ENCODE results near the gene C1orf105.

The C1orf105 gene

DNA sequence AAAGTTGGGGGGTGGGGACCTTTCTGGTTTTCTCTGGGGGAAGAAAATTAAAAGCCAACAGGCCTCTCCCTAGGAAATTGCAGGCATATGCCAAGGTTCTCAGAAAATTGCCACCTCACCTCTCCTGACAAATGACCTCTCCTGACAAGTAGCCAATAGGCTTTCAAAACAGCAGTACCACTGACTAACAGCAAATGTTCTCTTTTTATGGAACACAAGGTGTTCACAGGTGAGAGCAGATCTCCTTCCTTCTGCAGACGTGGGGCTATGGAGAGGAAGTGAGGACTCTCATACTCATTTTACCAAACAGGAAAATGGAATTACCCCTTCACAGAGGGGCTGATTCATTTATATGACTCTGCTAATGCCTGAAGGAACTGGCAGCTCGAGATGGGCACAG is 79.7 kb downstream of the C1orf105 start:
- H3K4me1 Mint-ChIP-seq = peaks cover 59% of the 10 kb centered on the region
- no peaks in the 10 kb centered on the region for H3K27me3 Mint-ChIP-seq (ENCODE audit: low read depth, poor library complexity)
- TF ChIP-seq, protein P1, sequence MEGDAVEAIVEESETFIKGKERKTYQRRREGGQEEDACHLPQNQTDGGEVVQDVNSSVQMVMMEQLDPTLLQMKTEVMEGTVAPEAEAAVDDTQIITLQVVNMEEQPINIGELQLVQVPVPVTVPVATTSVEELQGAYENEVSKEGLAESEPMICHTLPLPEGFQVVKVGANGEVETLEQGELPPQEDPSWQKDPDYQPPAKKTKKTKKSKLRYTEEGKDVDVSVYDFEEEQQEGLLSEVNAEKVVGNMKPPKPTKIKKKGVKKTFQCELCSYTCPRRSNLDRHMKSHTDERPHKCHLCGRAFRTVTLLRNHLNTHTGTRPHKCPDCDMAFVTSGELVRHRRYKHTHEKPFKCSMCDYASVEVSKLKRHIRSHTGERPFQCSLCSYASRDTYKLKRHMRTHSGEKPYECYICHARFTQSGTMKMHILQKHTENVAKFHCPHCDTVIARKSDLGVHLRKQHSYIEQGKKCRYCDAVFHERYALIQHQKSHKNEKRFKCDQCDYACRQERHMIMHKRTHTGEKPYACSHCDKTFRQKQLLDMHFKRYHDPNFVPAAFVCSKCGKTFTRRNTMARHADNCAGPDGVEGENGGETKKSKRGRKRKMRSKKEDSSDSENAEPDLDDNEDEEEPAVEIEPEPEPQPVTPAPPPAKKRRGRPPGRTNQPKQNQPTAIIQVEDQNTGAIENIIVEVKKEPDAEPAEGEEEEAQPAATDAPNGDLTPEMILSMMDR (IDR thresholded peaks at IDR 0.05) = no peak
- no peaks in the 10 kb centered on the region for H3K9me3 Mint-ChIP-seq
- H3K27ac Mint-ChIP-seq = no peak overlapping the region
- no peaks in the 10 kb centered on the region for H3K36me3 Mint-ChIP-seq (ENCODE audit: low read depth)
- no peak for DNase-seq
- no peak overlapping the region for H3K4me3 Mint-ChIP-seq

GRCh38 chr1:172507741-172508140 is 87.3 kb downstream of the C1orf105 start:
- no peaks in the 10 kb centered on the region for H3K36me3 Mint-ChIP-seq (ENCODE audit: low read depth)
- H3K27me3 Mint-ChIP-seq (ENCODE audit: low read depth, poor library complexity) = no peaks in the 10 kb centered on the region
- TF ChIP-seq, protein P1 (IDR thresholded peaks at IDR 0.05) = no peak
- no peak overlapping the region for H3K27ac Mint-ChIP-seq
- DNase-seq = no peak
- H3K4me3 Mint-ChIP-seq = no peak overlapping the region
- peaks cover 13% of the 10 kb centered on the region for H3K4me1 Mint-ChIP-seq
- no peaks in the 10 kb centered on the region for H3K9me3 Mint-ChIP-seq

- TF ChIP-seq, protein P1 (IDR thresholded peaks at IDR 0.05) = no peak
- H3K36me3 Mint-ChIP-seq (ENCODE audit: low read depth) = no peaks in the 10 kb centered on the region
- peaks cover 13% of the 10 kb centered on the region for H3K4me1 Mint-ChIP-seq
- no peak overlapping the region for H3K27ac Mint-ChIP-seq
- no peaks in the 10 kb centered on the region for H3K27me3 Mint-ChIP-seq (ENCODE audit: low read depth, poor library complexity)
- no peaks in the 10 kb centered on the region for H3K9me3 Mint-ChIP-seq
- no peak overlapping the region for H3K4me3 Mint-ChIP-seq
- no peak for DNase-seq
Measured at GRCh38 chr1:172510479-172510878, 90.0 kb downstream of the C1orf105 start.

DNA sequence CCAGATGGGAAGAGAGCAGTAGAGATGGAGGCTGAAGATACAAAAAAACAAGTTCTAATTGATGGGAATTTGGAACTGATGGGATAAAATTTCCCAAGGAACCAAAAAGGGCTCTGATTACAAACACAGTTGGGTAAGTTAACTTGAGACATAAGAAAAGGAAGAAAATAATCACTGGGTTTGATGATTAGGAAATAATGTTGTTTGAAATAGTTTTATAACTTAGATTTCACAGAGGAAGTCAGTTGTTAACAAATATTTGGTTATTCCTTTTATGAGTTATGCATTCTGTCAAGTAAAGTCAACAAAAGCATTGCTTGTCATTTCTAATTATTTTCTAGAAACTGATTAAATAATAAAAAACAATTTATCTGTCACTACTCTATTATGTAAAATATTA is 92.1 kb downstream of the C1orf105 start:
- no peaks in the 10 kb centered on the region for H3K27me3 Mint-ChIP-seq (ENCODE audit: low read depth, poor library complexity)
- H3K4me1 Mint-ChIP-seq = peaks cover 11% of the 10 kb centered on the region
- no peaks in the 10 kb centered on the region for H3K9me3 Mint-ChIP-seq
- TF ChIP-seq, protein P1 (IDR thresholded peaks at IDR 0.05) = no peak
- H3K4me3 Mint-ChIP-seq = no peak overlapping the region
- H3K27ac Mint-ChIP-seq = no peak overlapping the region
- H3K36me3 Mint-ChIP-seq (ENCODE audit: low read depth) = no peaks in the 10 kb centered on the region
- no peak for DNase-seq

DNA sequence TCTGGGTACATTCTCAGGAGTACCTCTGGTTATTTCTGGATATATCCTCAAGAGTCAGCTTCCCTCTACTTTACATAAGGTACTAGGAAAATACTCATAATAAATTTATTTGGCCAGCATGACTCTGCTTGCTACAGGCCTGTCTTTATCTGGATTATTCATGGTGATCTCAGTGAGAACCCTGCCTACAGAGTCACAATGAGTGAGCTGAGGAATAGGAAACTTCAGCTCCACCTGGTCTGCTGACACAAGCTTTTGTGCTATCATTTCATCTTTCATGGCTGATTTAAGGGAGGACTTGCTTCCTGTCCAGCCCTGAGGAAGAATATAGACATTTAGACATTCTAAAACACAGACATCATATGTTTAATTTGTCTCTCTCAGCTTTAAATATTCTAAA is 93.0 kb downstream of the C1orf105 start:
- TF ChIP-seq, protein P1 (IDR thresholded peaks at IDR 0.05) = no peak
- Mint-ChIP-seq H3K4me3 (no peak overlapping the region), H3K27ac (no peak overlapping the region), H3K9me3 (no peaks in the 10 kb centered on the region), H3K4me1 (peaks cover 2% of the 10 kb centered on the region), H3K36me3 (ENCODE audit: low read depth) (no peaks in the 10 kb centered on the region), H3K27me3 (ENCODE audit: low read depth, poor library complexity) (no peaks in the 10 kb centered on the region)
- no peak for DNase-seq

DNA sequence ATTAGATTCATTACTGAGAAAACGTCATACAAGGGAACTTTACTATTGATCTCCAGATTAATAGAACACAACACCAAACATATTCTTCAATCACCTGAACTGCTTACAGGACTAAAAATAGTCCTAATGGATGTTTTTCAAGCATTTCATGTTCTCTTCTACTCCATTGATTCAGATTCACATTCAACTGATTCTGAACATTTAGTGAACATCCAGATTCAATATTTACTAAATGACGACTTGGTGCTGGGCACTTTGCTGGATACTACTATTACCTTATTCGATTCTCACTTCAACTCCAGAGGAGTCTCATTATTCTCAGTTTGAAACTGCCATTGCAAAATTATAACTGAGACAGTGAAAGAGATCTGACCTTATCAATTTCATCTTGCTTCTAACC is 93.6 kb downstream of the C1orf105 start:
- TF ChIP-seq, protein P1 (IDR thresholded peaks at IDR 0.05) = no peak
- no peaks in the 10 kb centered on the region for H3K36me3 Mint-ChIP-seq (ENCODE audit: low read depth)
- H3K27ac Mint-ChIP-seq = no peak overlapping the region
- H3K4me3 Mint-ChIP-seq = no peak overlapping the region
- DNase-seq = no peak
- H3K27me3 Mint-ChIP-seq (ENCODE audit: low read depth, poor library complexity) = peaks cover 5% of the 10 kb centered on the region
- no peaks in the 10 kb centered on the region for H3K9me3 Mint-ChIP-seq
- H3K4me1 Mint-ChIP-seq = no peaks in the 10 kb centered on the region

All from nephron progenitor cell (in vitro differentiated cells).